Measurements from ENCODE around the gene URI1. TPM values are rescaled to one million over a fixed set of nuclear protein-coding genes. Genes with fewer than 3 reads are reported as not detected.

URI1 gene, protein sequence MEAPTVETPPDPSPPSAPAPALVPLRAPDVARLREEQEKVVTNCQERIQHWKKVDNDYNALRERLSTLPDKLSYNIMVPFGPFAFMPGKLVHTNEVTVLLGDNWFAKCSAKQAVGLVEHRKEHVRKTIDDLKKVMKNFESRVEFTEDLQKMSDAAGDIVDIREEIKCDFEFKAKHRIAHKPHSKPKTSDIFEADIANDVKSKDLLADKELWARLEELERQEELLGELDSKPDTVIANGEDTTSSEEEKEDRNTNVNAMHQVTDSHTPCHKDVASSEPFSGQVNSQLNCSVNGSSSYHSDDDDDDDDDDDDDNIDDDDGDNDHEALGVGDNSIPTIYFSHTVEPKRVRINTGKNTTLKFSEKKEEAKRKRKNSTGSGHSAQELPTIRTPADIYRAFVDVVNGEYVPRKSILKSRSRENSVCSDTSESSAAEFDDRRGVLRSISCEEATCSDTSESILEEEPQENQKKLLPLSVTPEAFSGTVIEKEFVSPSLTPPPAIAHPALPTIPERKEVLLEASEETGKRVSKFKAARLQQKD
- 66.5 and 75.5 TPM in 2 replicates for total RNA-seq

DNA sequence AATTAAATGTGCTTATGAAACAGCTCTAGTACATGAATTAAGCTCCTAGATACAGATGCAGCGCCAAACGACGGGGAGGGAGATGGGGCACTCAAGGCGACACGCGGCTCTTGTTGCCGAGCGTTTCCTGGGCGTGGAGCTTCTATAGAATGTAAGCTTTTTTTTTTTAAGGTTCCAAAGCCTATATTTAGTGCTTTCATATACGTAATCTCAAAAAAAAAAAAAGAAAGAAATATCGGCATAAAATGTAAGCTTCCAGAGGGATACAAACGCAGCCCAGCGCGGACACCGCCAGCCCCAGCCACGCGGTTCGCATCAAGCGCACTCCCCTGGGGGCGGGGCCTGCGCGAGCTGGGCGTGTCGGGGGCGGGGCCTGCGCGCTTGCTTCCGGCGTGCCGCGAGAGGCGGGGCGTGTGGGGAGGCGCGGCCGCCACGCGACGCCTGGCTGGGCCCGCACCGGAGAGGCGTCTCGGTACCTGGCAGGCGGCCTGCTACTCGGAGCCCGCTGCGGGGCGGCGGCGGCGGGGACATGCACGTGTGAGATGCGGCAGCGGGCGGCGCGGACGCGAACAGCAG is at the start of gene URI1:
URI1 (plus strand) TSS at position 412 of the 576 bp plus-strand sequence. CDS start 309 bp downstream, outside the sequence.

Other genes with a start within 250 kb of the URI1 start
- gene C19orf12, start 227.0 kb upstream of the URI1 start, total RNA-seq = 22.2 and 30.4 TPM in 2 replicates
- gene CCNE1, start 130.2 kb upstream of the URI1 start, total RNA-seq = 7.6 and 14.4 TPM in 2 replicates

All from regular cardiac myocyte (primary cell).